Activated CD4-positive, alpha-beta T cell treated with anti-CD3 and anti-CD28 coated beads, Interleukin-2, Interleukin-4, amounts not matched to agents 100 ng/mL and 50 ng/mL, durations not matched to agents 16 hours and 8 hours (primary cell): ENCODE results near the gene RANBP3.
A peak's percentile ranks its signal among the peaks of the same experiment; 100 is the strongest.
"Not testable (repeated sequence)": the region's sequence is repeated elsewhere in the genome, so short reads cannot be mapped to it uniquely, and the experiment has no call there.

Experiments used
- DNase-seq: peaks from one replicate; pipeline ENCODE4 v3.0.0-alpha.2; 2020; ENCODE audit warnings: low spot score

The RANBP3 gene

GRCh38 chr19:5977785-5978605 lies at the start of gene RANBP3:
TSS of gene RANBP3 (minus strand) at chr19:5978140. CDS start at chr19:5978082, 58 bp downstream.
- DNase-seq = peak; percentile 98

GRCh38 chr19:6026390-6027227 lies 48.7 kb upstream of the RANBP3 start:
- DNase-seq = no peak

- not testable (repeated sequence) for DNase-seq
These were observed 46.8 kb upstream of the RANBP3 start for GRCh38 chr19:6024756-6025155.

- DNase-seq = no peak
These were observed 46.0 kb upstream of the RANBP3 start for GRCh38 chr19:6023936-6024335.

GRCh38 chr19:6023085-6023682 lies 45.2 kb upstream of the RANBP3 start:
- no peak for DNase-seq

- DNase-seq = no peak
These were observed 44.7 kb upstream of the RANBP3 start for GRCh38 chr19:6022570-6023064.

GRCh38 chr19:6021878-6022569 lies 44.1 kb upstream of the RANBP3 start:
- DNase-seq = peak; percentile 76

DNA sequence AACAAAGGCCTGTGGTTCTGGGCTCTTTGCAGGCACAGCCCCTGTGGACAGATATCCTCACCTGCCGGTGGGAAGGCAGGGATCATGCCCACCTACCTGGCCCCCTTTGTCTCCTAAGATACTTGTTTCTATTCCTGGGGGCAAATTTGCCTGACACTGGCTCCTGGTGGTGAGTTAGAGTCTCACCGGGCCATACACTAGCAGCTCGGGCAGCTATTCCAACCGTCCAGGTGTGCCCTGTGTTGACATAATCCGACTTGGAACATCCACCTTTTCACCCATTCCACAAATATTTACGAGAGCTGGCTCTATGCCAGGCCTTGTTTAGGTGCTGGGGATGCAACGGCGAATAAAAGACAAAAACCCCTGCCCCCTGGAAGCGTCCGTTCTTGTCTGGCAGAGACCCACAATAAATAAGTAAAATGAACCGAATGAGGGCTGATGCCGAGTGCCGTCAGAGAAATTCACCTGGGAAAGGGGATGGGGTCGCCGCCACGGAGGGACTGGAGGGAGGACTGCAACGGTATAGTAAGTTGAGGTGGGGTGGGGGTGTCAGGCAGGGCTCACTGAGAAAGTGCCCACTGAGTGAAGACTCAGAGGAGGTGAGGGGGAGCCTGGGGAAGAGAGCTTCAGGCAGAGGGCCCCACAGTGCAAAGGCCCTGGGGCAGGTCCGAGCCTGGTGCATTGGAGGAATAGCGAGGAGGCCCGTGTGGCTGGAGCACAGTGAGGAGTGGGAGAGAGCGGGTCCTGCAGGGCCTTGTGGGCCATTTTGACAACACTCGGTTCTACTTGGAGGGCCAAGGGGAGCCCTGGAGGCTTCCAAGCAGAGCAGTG lies 43.2 kb upstream of the RANBP3 start:
- no peak for DNase-seq

DNA sequence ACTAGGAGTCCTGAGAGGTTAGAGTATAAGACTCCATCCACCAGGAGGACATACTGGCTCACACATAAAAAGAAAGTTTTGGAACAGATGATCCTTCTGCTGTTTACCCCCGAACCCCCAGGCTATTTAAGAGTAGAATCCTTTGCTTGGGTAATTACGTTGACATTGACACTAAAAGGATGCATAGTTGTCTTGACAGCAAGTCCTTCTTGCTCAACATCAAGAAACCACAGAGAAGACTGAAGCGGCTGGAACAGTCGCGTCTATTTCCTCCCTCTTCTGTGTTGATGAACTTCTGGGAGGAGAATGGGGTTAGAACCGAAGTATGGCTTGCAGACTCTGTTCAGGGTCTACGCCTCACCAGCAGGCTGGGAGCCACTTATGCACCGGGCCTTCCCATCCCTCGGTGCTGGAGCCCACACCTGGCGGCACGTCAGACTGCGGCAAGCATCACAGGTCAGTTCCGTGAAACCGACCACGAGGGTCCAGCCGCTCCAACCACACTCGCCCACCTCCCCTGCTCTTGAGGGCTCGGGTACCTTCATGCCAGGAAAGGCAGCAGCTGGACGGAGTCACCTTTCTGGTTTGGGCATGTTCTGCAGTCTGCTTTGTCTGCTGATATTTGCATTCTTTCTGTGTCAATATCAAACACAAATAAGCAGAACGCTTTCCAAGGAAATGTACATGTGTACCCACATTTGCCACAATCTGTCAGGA lies 42.4 kb upstream of the RANBP3 start:
- DNase-seq = no peak

GRCh38 chr19:6018786-6019185 lies 40.8 kb upstream of the RANBP3 start:
- no peak for DNase-seq

GRCh38 chr19:6017576-6017975 lies 39.6 kb upstream of the RANBP3 start:
- DNase-seq = no peak

GRCh38 chr19:6015841-6016545 lies 38.1 kb upstream of the RANBP3 start:
- DNase-seq = no peak

- no peak for DNase-seq
These were observed 36.7 kb upstream of the RANBP3 start for GRCh38 chr19:6014551-6015135.

- no peak for DNase-seq
These were observed 34.7 kb upstream of the RANBP3 start for GRCh38 chr19:6012426-6013170.

- no peak for DNase-seq
These were observed 33.9 kb upstream of the RANBP3 start for GRCh38 chr19:6011794-6012193.

GRCh38 chr19:6011206-6011605 lies 33.3 kb upstream of the RANBP3 start:
- DNase-seq = no peak

- no peak for DNase-seq
These were observed 32.2 kb upstream of the RANBP3 start for GRCh38 chr19:6010107-6010506.

GRCh38 chr19:6007866-6008265 lies 29.9 kb upstream of the RANBP3 start:
- no peak for DNase-seq

- DNase-seq = no peak
These were observed 29.0 kb upstream of the RANBP3 start for GRCh38 chr19:6006896-6007295.
